GM12878 (cell line): ENCODE measurements around the gene SNX10. TPM values are rescaled to one million over a fixed set of nuclear protein-coding genes. Genes with fewer than 3 reads are reported as not detected.
A peak's percentile ranks its signal among the peaks of the same experiment; 100 is the strongest.

Source experiments
- ATAC-seq: fragments of 200-7000 bp; cut with Tn5 transposase; 3 replicates; pipeline ENCODE4 v1.9.1; 2020; ENCODE audit warnings: mild to moderate bottlenecking, moderate library complexity
- BruUV-seq: library from RNA; stranded (reverse); fragments of 400-500 nt; replicated peaks from 2 replicates; lab custom pipeline; 2021; lab: Mats Ljungman, UMichigan
- CTCF ChIA-PET: fragments of 300-600 bp; sonication (Branson Sonifier 250); formaldehyde crosslinking; extraction: SDS; loops from one replicate; lab custom pipeline; 2021; ENCODE audit warnings: inconsistent platforms; lab: Yijun Ruan, JAX
- POLR2A ChIA-PET: fragments of 350-600 bp; formaldehyde crosslinking; extraction: SDS; loops from one replicate; lab custom pipeline; 2021; ENCODE audit warnings: inconsistent platforms; lab: Charles Lee
- RAD21 ChIA-PET: fragments of 300-600 bp; sonication (Branson Sonifier 250); formaldehyde crosslinking; loops from one replicate; lab custom pipeline; 2023; ENCODE audit warnings: antibody characterized with exemption; ENCODE audit not compliant: unreplicated experiment; lab: Charles Lee
- SMC1A ChIA-PET: fragments of 300-600 bp; sonication (Branson Sonifier 250); formaldehyde crosslinking; loops from one replicate; lab custom pipeline; 2023; ENCODE audit not compliant: unreplicated experiment, uncharacterized antibody; lab: Charles Lee
- DNase-seq: peaks from one replicate; pipeline ENCODE4 v3.0.0-alpha.2; 2011; ENCODE audit warnings: low read depth, low spot score
- FAIRE-seq: peaks from 3 replicates; lab custom pipeline; 2011; peaks lifted over from hg19 to GRCh38; lab: Jason Lieb, UNC
- H2AFZ ChIP-seq: 2 replicates; pipeline ENCODE4 v1.6.0; 2011; ENCODE audit warnings: low read depth, low read length, control low read depth; ENCODE audit not compliant: control insufficient read depth
- H3K27ac ChIP-seq: 2 replicates; pipeline ENCODE4 v1.5.1; 2011; ENCODE audit warnings: control low read depth; ENCODE audit not compliant: control insufficient read depth, insufficient read depth
- H3K27me3 ChIP-seq, 2 experiments: replicated peaks in 1 of 2; 2 replicates each; pipeline versions ENCODE4 v1.6.0 to v1.6.1; 2011; ENCODE audit warnings: low read length in 1 of 2; ENCODE audit not compliant: control insufficient read depth in 2 of 2, insufficient read depth in 2 of 2
- H3K36me3 ChIP-seq, 2 experiments: 2 replicates each; pipeline ENCODE4 v1.5.1; 2011; ENCODE audit warnings: low read length in 1 of 2; ENCODE audit not compliant: control insufficient read depth in 2 of 2, insufficient read depth in 2 of 2
- H3K4me1 ChIP-seq: 2 replicates; pipeline ENCODE4 v1.6.1; 2011; ENCODE audit warnings: mild to moderate bottlenecking, low read length, moderate library complexity, mixed read lengths; ENCODE audit not compliant: control insufficient read depth, insufficient read depth
- H3K4me2 ChIP-seq: 2 replicates; pipeline ENCODE4 v1.6.0; 2011; ENCODE audit warnings: control low read depth; ENCODE audit not compliant: control insufficient read depth, insufficient read depth
- H3K4me3 ChIP-seq: fragments of 200-600 bp; sonication (generic); 2 replicates; pipeline ENCODE4 v1.5.1; 2016
- H3K79me2 ChIP-seq: 2 replicates; pipeline ENCODE4 v1.6.0; 2011; ENCODE audit warnings: low read length; ENCODE audit not compliant: control insufficient read depth, insufficient read depth
- H3K9ac ChIP-seq: 2 replicates; pipeline ENCODE4 v1.8.0; 2011; ENCODE audit warnings: low read length, control low read depth, mixed read lengths; ENCODE audit not compliant: control insufficient read depth, insufficient read depth
- H3K9me3 ChIP-seq: replicated peaks from 3 replicates; pipeline ENCODE4 v1.5.1; 2011; ENCODE audit warnings: mild to moderate bottlenecking, low read length; ENCODE audit not compliant: control insufficient read depth, insufficient read depth
- H4K20me1 ChIP-seq: 2 replicates; pipeline ENCODE4 v1.6.0; 2011; ENCODE audit not compliant: control insufficient read depth, insufficient read depth
- ATF2 ChIP-seq: IDR thresholded peaks from 2 replicates; pipeline ENCODE4 v1.6.1; 2012; ENCODE audit warnings: low read length, inconsistent platforms
- BHLHE40 ChIP-seq, 2 experiments: fragments of 450-650 bp in 1 of 2; IDR thresholded peaks; 2 replicates each; pipeline ENCODE4 v1.6.1; 2011 to 2017; ENCODE audit warnings: low read depth in 2 of 2, borderline replicate concordance in 1 of 2, improper control_type of control experiment in 1 of 2, low read length in 1 of 2, mild to moderate bottlenecking in 1 of 2
- BMI1 ChIP-seq: fragments of 450-650 bp; IDR thresholded peaks from 2 replicates; pipeline ENCODE4 v1.6.1; 2016; ENCODE audit warnings: mild to moderate bottlenecking, moderate library complexity, borderline replicate concordance
- BRCA1 ChIP-seq: IDR thresholded peaks from 2 replicates; pipeline ENCODE4 v1.6.1; 2011; ENCODE audit warnings: low read depth, low read length, improper control_type of control experiment
- IKZF1 ChIP-seq: fragments of 450-650 bp; conservative IDR thresholded peaks from 2 replicates; pipeline ENCODE4 v1.6.1; 2017; ENCODE audit warnings: antibody characterized with exemption, mild to moderate bottlenecking
- MYC ChIP-seq: IDR thresholded peaks from 2 replicates; pipeline ENCODE4 v1.6.1; 2011; ENCODE audit warnings: mild to moderate bottlenecking, low read length, moderate library complexity, inconsistent platforms; ENCODE audit not compliant: insufficient read depth, insufficient replicate concordance, insufficient read length, severe bottlenecking
- NR2C2 ChIP-seq: IDR thresholded peaks from 2 replicates; pipeline ENCODE4 v1.6.1; 2011; ENCODE audit warnings: borderline replicate concordance, low read depth; ENCODE audit not compliant: control insufficient read depth, insufficient read length
- PAX8 ChIP-seq: fragments of 450-650 bp; IDR thresholded peaks from 2 replicates; pipeline ENCODE4 v1.6.1; 2017; ENCODE audit warnings: mild to moderate bottlenecking, moderate library complexity
- SMAD5 ChIP-seq: IDR thresholded peaks from 2 replicates; pipeline ENCODE4 v1.6.1; 2016; ENCODE audit warnings: antibody characterized with exemption, low read depth
- SUPT20H ChIP-seq: IDR thresholded peaks from 2 replicates; pipeline ENCODE4 v1.6.1; 2011; ENCODE audit warnings: low read depth, mild to moderate bottlenecking, low read length, moderate library complexity, borderline replicate concordance; ENCODE audit not compliant: control insufficient read depth
- ZNF207 ChIP-seq: fragments of 450-650 bp; IDR thresholded peaks from 2 replicates; pipeline ENCODE4 v1.6.1; 2014; ENCODE audit warnings: antibody characterized with exemption, mild to moderate bottlenecking, borderline replicate concordance
- WGBS: methylation state at CpG from one replicate; pipeline ENCODE4 v1.1.6; 2016; ENCODE audit warnings: low lambda C conversion rate; ENCODE audit not compliant: insufficient replicate concordance, insufficient coverage; ENCODE audit errors: missing lambda C conversion rate; 5-methylcytosine and 5-hydroxymethylcytosine counted together
- in situ Hi-C: fragments of 300-500 bp; cut with MboI; formaldehyde crosslinking; loops from 9 replicates; pipeline ENCODE4 v1.14.3; 2018; ENCODE audit warnings: mixed read lengths
- intact Hi-C: fragments of 100-400 bp; cut with micrococcal nuclease; formaldehyde crosslinking; loops from one replicate; pipeline ENCODE4 v1.14.2; 2022; ENCODE audit not compliant: unreplicated experiment
- polyA plus RNA-seq, 11 experiments: library from polyadenylated mRNA; depleted of rRNA in 4 of 11; unstranded in 6 of 11; stranded (reverse) in 5 of 11; fragments of >200 nt; fragmentation: Nextera tagmentation in 4 of 11; fragmentation: Illumina TruSeq in 1 of 11; extraction: Ambion mirVana in 4 of 11; extraction: Trizol in 1 of 11; gene quantifications; 1 replicate in 1 of 11; 2 replicates in 10 of 11; pipeline versions ENCODE4 v1.2.1 to v1.2.3, GENCODE V29; 2011 to 2016; ENCODE audit warnings: inconsistent platforms in 2 of 11, missing spikeins in 2 of 11, low read depth in 1 of 11
- total RNA-seq, 4 experiments: library from RNA; depleted of rRNA in 3 of 4; stranded (reverse); fragments of >200 nt in 3 of 4; fragmentation: Illumina TruSeq in 1 of 4; extraction: Trizol in 1 of 4; gene quantifications; 2 replicates each; pipeline versions ENCODE4 v1.2.1 to v1.2.3, GENCODE V29; 2013 to 2021

SNX10 gene
- total and polyA plus RNA-seq, 10 of the 15 experiments (the other 5 are each of a cell fraction or from before 2014, with no cell fraction given), result 22.0 to 56.2 (median 30.1) TPM

GRCh38 chr7:26346611-26347203, 55.0 kb downstream of the SNX10 start:
- FAIRE-seq, result no peak
- no peak overlapping the region for H3K4me2 ChIP-seq

GRCh38 chr7:26348234-26348851, 56.7 kb downstream of the SNX10 start:
- H4K20me1 ChIP-seq, result no peaks in the 10 kb centered on the region
- H3K4me2 ChIP-seq, result peak overlapping the region; percentile 14; the same call in 1 of the 2 replicates
- FAIRE-seq (no peak), DNase-seq (no peak), ATAC-seq (peak; percentile 89)
- 52% methylated on average over 10 of the region's 10 CpGs for WGBS
- no peaks in the 10 kb centered on the region for H3K9me3 ChIP-seq
- ChIA-PET CTCF (interaction anchor here (0.5 to 3.1 kb wide), 27 partner anchors 9 to 456 kb away, joined by 3 to 25 read pairs (median 5); partner anchors contain the start of gene SNX10), POLR2A (interaction anchor here (0.6 to 3.4 kb wide), 13 partner anchors 8 to 744 kb away, joined by 3 to 19 read pairs (median 4); partner anchors contain the start of genes CBX3 and SNX10), RAD21 (interaction anchor here (0.5 to 4.1 kb wide), 18 partner anchors 12 to 454 kb away, joined by 3 to 41 read pairs (median 6); partner anchors contain the start of gene CBX3), SMC1A (interaction anchor here (0.7 to 5.2 kb wide), 31 partner anchors 9 to 455 kb away, joined by 3 to 48 read pairs (median 5); partner anchors contain the start of gene SNX10)
- H2AFZ ChIP-seq, result peak overlapping the region; percentile 29
- H3K79me2 ChIP-seq, result no peaks in the 10 kb centered on the region
- intact Hi-C loops (loop anchor here (5.0 kb wide), 1 partner anchor 56 kb away; the partner anchor contains the start of gene SNX10), in situ Hi-C loops (no loop called here)
- BruUV-seq, result TSS peak; percentile 39
- no peak overlapping the region for H3K9ac ChIP-seq
- H3K4me3 ChIP-seq, result no peak overlapping the region
- peak overlapping the region; percentile 65 for H3K27ac ChIP-seq
- H3K27me3 ChIP-seq, result no peaks in the 10 kb centered on the region
- peaks cover 14% of the 10 kb centered on the region for H3K4me1 ChIP-seq
- peaks cover 10 to 11% of the 10 kb centered on the region in 2 experiments; a peak in 3 of 4 replicates for H3K36me3 ChIP-seq
- TF ChIP-seq BHLHE40 (IDR thresholded peaks at IDR 0.05; ENCODE audit: borderline replicate concordance in 1 of 2, low read depth in 2 of 2, low read length in 1 of 2), result peak; percentile 20 to 37; a peak in 1 of 4 replicates
- TF ChIP-seq ATF2, result no peak
- no peak for TF ChIP-seq PAX8
- TF ChIP-seq MYC, result no peak
- TF ChIP-seq SUPT20H, result no peak
- peak; percentile 93 for TF ChIP-seq IKZF1
- TF ChIP-seq BRCA1, result no peak
- no peak for TF ChIP-seq NR2C2
- no peak for TF ChIP-seq BMI1
- no peak for TF ChIP-seq ZNF207

More at GRCh38 chr7:26346611-26347203, 55.0 kb downstream of the SNX10 start:
- Histone ChIP-seq H3K27me3 (no peaks in the 10 kb centered on the region), H3K36me3 (peaks cover 11 to 13% of the 10 kb centered on the region in 2 experiments; a peak in 3 of 4 replicates), H3K27ac (no peak overlapping the region), H3K4me1 (peaks cover 14% of the 10 kb centered on the region), H3K9me3 (no peaks in the 10 kb centered on the region), H2AFZ (no peak overlapping the region), H4K20me1 (no peaks in the 10 kb centered on the region), H3K9ac (no peak overlapping the region), H3K4me3 (no peak overlapping the region), H3K79me2 (no peaks in the 10 kb centered on the region)
- in situ Hi-C loops (no loop called here), intact Hi-C loops (loop anchor here (5.0 kb wide), 1 partner anchor 54 kb away; the partner anchor contains the start of gene SNX10)
- SMC1A ChIA-PET, result interaction anchor here (1.0 to 5.2 kb wide), 7 partner anchors 8 to 149 kb away, joined by 3 to 48 read pairs (median 14); no protein-coding TSS in a partner anchor
- 80% methylated on average over 7 of the region's 7 CpGs for WGBS
- POLR2A ChIA-PET, result interaction anchor here (0.9 to 1.1 kb wide), 2 partner anchors 21 to 141 kb away, joined by 3 read pairs; no protein-coding TSS in a partner anchor
- BruUV-seq, result no TSS peak
- CTCF ChIA-PET, result interaction anchor here (0.6 to 3.1 kb wide), 5 partner anchors 12 to 813 kb away, joined by 3 to 25 read pairs (median 9); no protein-coding TSS in a partner anchor
- DNase-seq (no peak), ATAC-seq (peak; percentile 35)
- peak in 1 of 2 experiments; percentile 16; a peak in 1 of 4 replicates for TF ChIP-seq BHLHE40 (IDR thresholded peaks at IDR 0.05; ENCODE audit: borderline replicate concordance in 1 of 2, low read depth in 2 of 2, low read length in 1 of 2)
- no peak for TF ChIP-seq SMAD5
- RAD21 ChIA-PET, result interaction anchor here (0.5 to 4.1 kb wide), 4 partner anchors 10 to 54 kb away, joined by 3 to 41 read pairs (median 28); no protein-coding TSS in a partner anchor
